SK-N-SH treated with all-trans-retinoic acid at 6 μM for 48 hours (cell line): ENCODE results near the gene CHORDC1.
"Not testable (repeated sequence)": the region's sequence is repeated elsewhere in the genome, so short reads cannot be mapped to it uniquely, and the experiment has no call there.

Experiments used
- ATAC-seq: fragments of 200-7000 bp; cut with Tn5 transposase; 3 replicates; pipeline ENCODE4 v1.9.1; 2020; ENCODE audit warnings: mild to moderate bottlenecking, moderate library complexity
- CSDC2 ChIP-seq: fragments of 250-450 bp; sonication (Bioruptor Pico); IDR thresholded peaks from 2 replicates; pipeline ENCODE4 v1.5.0; 2020; ENCODE audit warnings: mild to moderate bottlenecking, moderate library complexity
- ESRRG ChIP-seq: fragments of 250-450 bp; sonication (Bioruptor Pico); IDR thresholded peaks from 2 replicates; pipeline ENCODE4 v1.6.1; 2021; ENCODE audit warnings: mild to moderate bottlenecking
- GLIS3 ChIP-seq: fragments of 250-450 bp; sonication (Bioruptor Pico); IDR thresholded peaks from 2 replicates; pipeline ENCODE4 v1.5.0; 2020; ENCODE audit warnings: mild to moderate bottlenecking, moderate library complexity
- ISL1 ChIP-seq: fragments of 250-450 bp; sonication (Bioruptor Pico); IDR thresholded peaks from 2 replicates; pipeline ENCODE4 v2.1.2; 2022; ENCODE audit warnings: mild to moderate bottlenecking, moderate library complexity
- OSR1 ChIP-seq: fragments of 250-450 bp; sonication (Bioruptor Pico); IDR thresholded peaks from 2 replicates; pipeline ENCODE4 v1.8.0; 2022; ENCODE audit warnings: moderate library complexity, mild to moderate bottlenecking, inconsistent platforms
- SNAI2 ChIP-seq: fragments of 250-450 bp; sonication (Bioruptor Pico); IDR thresholded peaks from 2 replicates; pipeline ENCODE4 v1.5.0; 2020; ENCODE audit warnings: mild to moderate bottlenecking, moderate library complexity
- TCF4 ChIP-seq: fragments of 250-450 bp; sonication (Bioruptor Pico); IDR thresholded peaks from 2 replicates; pipeline ENCODE4 v1.8.0; 2021; ENCODE audit warnings: mild to moderate bottlenecking, moderate library complexity, borderline replicate concordance
- TOX ChIP-seq: fragments of 250-450 bp; sonication (Bioruptor Pico); IDR thresholded peaks from 2 replicates; pipeline ENCODE4 v1.8.0; 2021; ENCODE audit warnings: mild to moderate bottlenecking, moderate library complexity, borderline replicate concordance
- ZC3H10 ChIP-seq: fragments of 250-450 bp; sonication (Bioruptor Pico); IDR thresholded peaks from 2 replicates; pipeline ENCODE4 v1.5.1; 2021; ENCODE audit warnings: mild to moderate bottlenecking, moderate library complexity
- ZFP3 ChIP-seq: fragments of 250-450 bp; sonication (Bioruptor Pico); IDR thresholded peaks from 2 replicates; pipeline ENCODE4 v1.5.0; 2020; ENCODE audit warnings: mild to moderate bottlenecking, moderate library complexity
- ZFP30 ChIP-seq: fragments of 450-650 bp; formaldehyde crosslinking; IDR thresholded peaks from 2 replicates; pipeline ENCODE4 v1.5.0; 2022; ENCODE audit warnings: mild to moderate bottlenecking, moderate library complexity
- ZNF565 ChIP-seq: fragments of 450-650 bp; formaldehyde crosslinking; conservative IDR thresholded peaks from 2 replicates; pipeline ENCODE4 v1.5.0; 2020; ENCODE audit warnings: low read depth, mild to moderate bottlenecking, moderate library complexity
- ZNF8 ChIP-seq: fragments of 450-650 bp; formaldehyde crosslinking; IDR thresholded peaks from 2 replicates; pipeline ENCODE4 v1.5.0; 2020; ENCODE audit warnings: mild to moderate bottlenecking, moderate library complexity
- TF ChIP-seq, protein P1 (sequence below): fragments of 250-450 bp; sonication (Bioruptor Pico); IDR thresholded peaks from 2 replicates; pipeline ENCODE4 v1.5.1; 2020; ENCODE audit warnings: low read depth, mild to moderate bottlenecking, moderate library complexity
- TF ChIP-seq, protein P2 (sequence below): fragments of 250-450 bp; sonication (Bioruptor Pico); IDR thresholded peaks from 2 replicates; pipeline ENCODE4 v1.5.0; 2020; ENCODE audit warnings: mild to moderate bottlenecking, moderate library complexity
- TF ChIP-seq, protein P3 (sequence below): fragments of 250-450 bp; sonication (Bioruptor Pico); IDR thresholded peaks from 2 replicates; pipeline ENCODE4 v1.8.0; 2020; ENCODE audit warnings: mild to moderate bottlenecking, moderate library complexity, borderline replicate concordance

Gene CHORDC1

DNA sequence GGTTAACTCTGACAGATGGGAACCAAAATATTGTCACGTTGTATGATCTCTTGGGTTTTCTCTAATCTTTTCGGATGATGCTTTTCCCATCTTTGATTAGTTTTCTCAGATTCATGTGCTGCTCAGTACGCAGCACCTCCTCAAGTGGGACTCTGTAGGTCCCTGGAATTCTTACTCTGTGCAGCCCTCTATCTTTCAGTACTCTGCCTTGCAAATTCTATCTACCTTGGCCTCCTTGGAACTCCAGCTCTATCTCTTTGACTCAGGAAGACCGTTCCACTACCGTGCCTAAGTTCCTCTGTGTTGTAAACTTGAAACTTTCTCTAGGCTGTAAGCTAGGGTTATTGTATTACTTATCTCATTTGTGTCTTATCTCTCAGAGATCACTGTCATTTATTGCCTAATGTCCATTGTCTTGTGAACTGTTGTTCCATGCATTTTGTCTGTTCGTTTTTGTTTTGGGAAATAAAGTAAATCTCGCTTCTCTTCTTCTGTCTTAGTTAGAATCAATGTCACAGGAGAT is 20.1 kb upstream of the CHORDC1 start (continued):
- TF ChIP-seq ZFP3 (CRISPR knock-in tag), result no peak
- no peak for TF ChIP-seq CSDC2
- no peak for TF ChIP-seq GLIS3 (CRISPR knock-in tag)

DNA sequence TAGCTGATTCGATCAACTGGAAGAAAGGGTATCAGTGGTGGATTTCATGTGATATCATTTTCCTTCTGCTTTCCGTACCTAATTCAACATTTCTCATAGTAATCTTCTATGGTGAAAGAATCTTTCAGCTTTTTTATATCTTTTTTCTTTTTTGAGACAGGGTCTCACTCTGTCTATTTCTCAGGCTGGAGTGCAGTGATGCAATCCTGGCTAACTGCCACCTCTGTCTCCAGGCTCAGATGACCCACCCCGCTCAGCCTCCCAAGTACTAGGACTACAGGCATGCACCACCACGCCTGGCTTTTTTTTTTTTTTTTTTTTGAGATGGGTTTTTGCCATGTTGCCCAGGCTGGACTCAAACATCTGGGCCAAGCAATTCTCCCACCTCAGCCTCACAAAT is 18.6 kb upstream of the CHORDC1 start:
- ATAC-seq, result no peak
- TF ChIP-seq ZNF8 (CRISPR knock-in tag) (no peak), CSDC2 (no peak), ZNF565 (CRISPR knock-in tag) (no peak), ESRRG (CRISPR knock-in tag) (no peak), TCF4 (CRISPR knock-in tag) (no peak), ZC3H10 (CRISPR knock-in tag) (no peak), GLIS3 (CRISPR knock-in tag) (no peak), SNAI2 (no peak)
- TF ChIP-seq, protein P1, sequence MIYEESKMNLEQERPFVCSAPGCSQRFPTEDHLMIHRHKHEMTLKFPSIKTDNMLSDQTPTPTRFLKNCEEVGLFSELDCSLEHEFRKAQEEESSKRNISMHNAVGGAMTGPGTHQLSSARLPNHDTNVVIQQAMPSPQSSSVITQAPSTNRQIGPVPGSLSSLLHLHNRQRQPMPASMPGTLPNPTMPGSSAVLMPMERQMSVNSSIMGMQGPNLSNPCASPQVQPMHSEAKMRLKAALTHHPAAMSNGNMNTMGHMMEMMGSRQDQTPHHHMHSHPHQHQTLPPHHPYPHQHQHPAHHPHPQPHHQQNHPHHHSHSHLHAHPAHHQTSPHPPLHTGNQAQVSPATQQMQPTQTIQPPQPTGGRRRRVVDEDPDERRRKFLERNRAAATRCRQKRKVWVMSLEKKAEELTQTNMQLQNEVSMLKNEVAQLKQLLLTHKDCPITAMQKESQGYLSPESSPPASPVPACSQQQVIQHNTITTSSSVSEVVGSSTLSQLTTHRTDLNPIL (CRISPR knock-in tag), result no peak
- TF ChIP-seq, protein P2, sequence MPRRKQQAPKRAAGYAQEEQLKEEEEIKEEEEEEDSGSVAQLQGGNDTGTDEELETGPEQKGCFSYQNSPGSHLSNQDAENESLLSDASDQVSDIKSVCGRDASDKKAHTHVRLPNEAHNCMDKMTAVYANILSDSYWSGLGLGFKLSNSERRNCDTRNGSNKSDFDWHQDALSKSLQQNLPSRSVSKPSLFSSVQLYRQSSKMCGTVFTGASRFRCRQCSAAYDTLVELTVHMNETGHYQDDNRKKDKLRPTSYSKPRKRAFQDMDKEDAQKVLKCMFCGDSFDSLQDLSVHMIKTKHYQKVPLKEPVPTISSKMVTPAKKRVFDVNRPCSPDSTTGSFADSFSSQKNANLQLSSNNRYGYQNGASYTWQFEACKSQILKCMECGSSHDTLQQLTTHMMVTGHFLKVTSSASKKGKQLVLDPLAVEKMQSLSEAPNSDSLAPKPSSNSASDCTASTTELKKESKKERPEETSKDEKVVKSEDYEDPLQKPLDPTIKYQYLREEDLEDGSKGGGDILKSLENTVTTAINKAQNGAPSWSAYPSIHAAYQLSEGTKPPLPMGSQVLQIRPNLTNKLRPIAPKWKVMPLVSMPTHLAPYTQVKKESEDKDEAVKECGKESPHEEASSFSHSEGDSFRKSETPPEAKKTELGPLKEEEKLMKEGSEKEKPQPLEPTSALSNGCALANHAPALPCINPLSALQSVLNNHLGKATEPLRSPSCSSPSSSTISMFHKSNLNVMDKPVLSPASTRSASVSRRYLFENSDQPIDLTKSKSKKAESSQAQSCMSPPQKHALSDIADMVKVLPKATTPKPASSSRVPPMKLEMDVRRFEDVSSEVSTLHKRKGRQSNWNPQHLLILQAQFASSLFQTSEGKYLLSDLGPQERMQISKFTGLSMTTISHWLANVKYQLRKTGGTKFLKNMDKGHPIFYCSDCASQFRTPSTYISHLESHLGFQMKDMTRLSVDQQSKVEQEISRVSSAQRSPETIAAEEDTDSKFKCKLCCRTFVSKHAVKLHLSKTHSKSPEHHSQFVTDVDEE (CRISPR knock-in tag), result no peak
- TF ChIP-seq, protein P3, sequence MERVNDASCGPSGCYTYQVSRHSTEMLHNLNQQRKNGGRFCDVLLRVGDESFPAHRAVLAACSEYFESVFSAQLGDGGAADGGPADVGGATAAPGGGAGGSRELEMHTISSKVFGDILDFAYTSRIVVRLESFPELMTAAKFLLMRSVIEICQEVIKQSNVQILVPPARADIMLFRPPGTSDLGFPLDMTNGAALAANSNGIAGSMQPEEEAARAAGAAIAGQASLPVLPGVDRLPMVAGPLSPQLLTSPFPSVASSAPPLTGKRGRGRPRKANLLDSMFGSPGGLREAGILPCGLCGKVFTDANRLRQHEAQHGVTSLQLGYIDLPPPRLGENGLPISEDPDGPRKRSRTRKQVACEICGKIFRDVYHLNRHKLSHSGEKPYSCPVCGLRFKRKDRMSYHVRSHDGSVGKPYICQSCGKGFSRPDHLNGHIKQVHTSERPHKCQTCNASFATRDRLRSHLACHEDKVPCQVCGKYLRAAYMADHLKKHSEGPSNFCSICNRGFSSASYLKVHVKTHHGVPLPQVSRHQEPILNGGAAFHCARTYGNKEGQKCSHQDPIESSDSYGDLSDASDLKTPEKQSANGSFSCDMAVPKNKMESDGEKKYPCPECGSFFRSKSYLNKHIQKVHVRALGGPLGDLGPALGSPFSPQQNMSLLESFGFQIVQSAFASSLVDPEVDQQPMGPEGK (CRISPR knock-in tag), result no peak

DNA sequence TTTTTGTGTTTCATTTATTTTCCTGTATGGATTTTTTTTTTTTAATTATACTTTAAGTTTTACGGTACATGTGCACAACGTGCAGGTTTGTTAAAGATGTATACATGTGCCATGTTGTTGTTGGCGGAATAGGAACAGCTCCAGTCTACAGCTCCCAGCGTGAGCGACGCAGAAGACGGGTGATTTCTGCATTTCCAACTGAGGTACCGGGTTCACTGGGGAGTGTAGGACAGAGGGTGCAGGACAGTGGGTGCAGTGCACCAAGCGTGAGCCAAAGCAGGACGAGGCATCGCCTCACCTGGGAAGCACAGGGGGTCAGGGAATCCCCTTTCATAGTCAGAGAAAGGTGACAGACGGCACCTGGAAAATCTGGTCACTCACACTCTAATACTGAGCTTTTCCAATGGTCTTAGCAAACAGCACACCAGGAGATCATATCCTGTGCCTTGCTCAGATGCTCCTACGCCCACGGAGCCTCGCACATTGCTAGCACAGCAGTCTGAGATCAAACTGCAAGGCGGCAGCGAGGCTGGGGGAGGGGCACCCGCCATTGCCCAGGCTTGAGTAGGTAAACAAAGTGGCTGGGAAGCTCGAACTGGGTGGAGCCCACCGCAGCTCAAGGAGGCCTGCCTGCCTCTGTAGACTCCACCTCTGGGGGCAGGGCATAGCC is 17.3 kb upstream of the CHORDC1 start:
- not testable (repeated sequence) for ATAC-seq

DNA sequence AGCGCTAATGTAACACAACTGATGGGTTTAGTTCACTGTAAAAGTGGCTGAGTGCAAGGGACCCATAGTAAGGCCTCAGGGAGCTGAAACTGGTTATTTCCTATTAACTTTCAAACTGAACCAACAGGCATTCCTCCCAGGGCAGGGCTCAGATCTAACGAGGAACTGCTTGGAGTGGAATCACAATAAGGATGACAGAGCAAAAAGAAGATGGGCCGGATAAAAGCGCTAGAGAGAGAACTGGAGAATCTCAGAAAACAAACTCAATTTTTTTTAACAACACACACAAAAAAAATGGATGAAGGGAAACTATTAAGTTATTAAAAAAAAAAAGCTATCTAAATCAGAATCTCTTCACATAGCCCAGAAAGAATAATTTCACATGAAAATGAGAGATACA is 14.2 kb upstream of the CHORDC1 start:
- no peak for TF ChIP-seq SNAI2
- TF ChIP-seq ZFP30, result no peak
- TF ChIP-seq, protein P2 (CRISPR knock-in tag), result no peak

DNA sequence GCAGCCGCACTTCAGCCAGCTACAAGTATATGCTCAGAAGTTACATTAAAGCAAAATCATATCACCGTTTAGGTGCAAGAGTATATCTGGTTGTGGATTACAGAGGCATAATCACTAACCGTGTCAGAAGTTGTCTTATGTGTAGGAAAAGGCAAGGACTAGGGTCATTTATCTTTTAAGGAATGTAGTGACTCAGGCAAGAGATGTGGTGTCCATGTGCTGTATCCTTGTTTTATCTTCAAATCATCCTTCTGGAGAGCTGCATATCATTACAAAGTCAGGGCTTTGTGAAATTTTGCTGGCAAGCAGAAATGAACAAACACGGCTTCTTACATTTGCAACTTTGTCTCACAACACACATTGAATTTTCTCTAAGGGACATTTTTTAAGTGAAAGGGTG is 12.7 kb upstream of the CHORDC1 start:
- TF ChIP-seq ZNF8 (CRISPR knock-in tag), result no peak
- TF ChIP-seq, protein P3 (CRISPR knock-in tag), result no peak
- no peak for TF ChIP-seq SNAI2
- no peak for TF ChIP-seq ZFP3 (CRISPR knock-in tag)
- TF ChIP-seq, protein P1 (CRISPR knock-in tag), result no peak
- TF ChIP-seq OSR1 (CRISPR knock-in tag), result no peak
- no peak for TF ChIP-seq TOX (CRISPR knock-in tag)
- no peak for TF ChIP-seq CSDC2
- TF ChIP-seq ESRRG (CRISPR knock-in tag), result no peak
- TF ChIP-seq ISL1 (CRISPR knock-in tag), result no peak
- no peak for TF ChIP-seq ZFP30
- no peak for ATAC-seq

More for the DNA sequence above, 14.2 kb upstream of the CHORDC1 start:
- ATAC-seq, result no peak
